Left ventricle myocardium inferior (tissue), 1 donor: ENCODE data around the gene PTPRG. TPM values are rescaled to one million over a fixed set of nuclear protein-coding genes. Genes with fewer than 3 reads are reported as not detected.

Experiments
- DNase-seq: peaks from one replicate; pipeline ENCODE4 v3.0.0-alpha.2; 2020
- H3K27ac ChIP-seq: fragments of 200-600 bp; replicated peaks from 2 replicates; pipeline ENCODE4 v1.8.0; 2021
- H3K27me3 ChIP-seq: fragments of 200-600 bp; 2 replicates; pipeline ENCODE4 v1.8.0; 2021; ENCODE audit warnings: low read depth
- H3K36me3 ChIP-seq: fragments of 200-600 bp; 2 replicates; pipeline ENCODE4 v1.8.0; 2021
- H3K4me1 ChIP-seq: fragments of 200-600 bp; 2 replicates; pipeline ENCODE4 v1.8.0; 2021
- H3K4me3 ChIP-seq: fragments of 200-600 bp; 2 replicates; pipeline ENCODE4 v1.8.0; 2021; ENCODE audit warnings: mild to moderate bottlenecking, moderate library complexity
- H3K9me3 ChIP-seq: fragments of 200-600 bp; replicated peaks from 2 replicates; pipeline ENCODE4 v1.8.0; 2021
- CTCF ChIP-seq: fragments of 200-600 bp; IDR thresholded peaks from 2 replicates; pipeline ENCODE4 v1.8.0; 2021; ENCODE audit warnings: antibody characterized with exemption, mild to moderate bottlenecking, borderline replicate concordance
- intact Hi-C: fragments of 100-400 bp; cut with micrococcal nuclease; formaldehyde crosslinking; loops from one replicate; pipeline ENCODE4 v1.11.0; 2022
- total RNA-seq: library from RNA; stranded (reverse); fragmentation: NEBNext Ultra II Directional; extraction: Animal tissue kit (Norgen Biotek cat#: 25700); gene quantifications from one replicate; pipeline ENCODE4 v1.2.1, GENCODE V29; 2021
- donor health status: DM: no; HTN: yes; CAD: no; lungs with severe emphysema.

The PTPRG gene
- total RNA-seq, 1 donor from 2014 or later, result 29.6 TPM

- H3K27ac ChIP-seq, result no peak overlapping the region
- intact Hi-C loops, result no loop called here
- no peaks in the 10 kb centered on the region for H3K9me3 ChIP-seq
- DNase-seq, result no peak
- no peaks in the 10 kb centered on the region for H3K36me3 ChIP-seq
- no peak for TF ChIP-seq CTCF
- H3K4me1 ChIP-seq, result peaks cover 37% of the 10 kb centered on the region
- no peaks in the 10 kb centered on the region for H3K27me3 ChIP-seq
- no peak overlapping the region for H3K4me3 ChIP-seq
These were observed 258.5 kb downstream of the PTPRG start for GRCh38 chr3:61819861-61820260.

- peaks cover 34% of the 10 kb centered on the region for H3K4me1 ChIP-seq
- no peak overlapping the region for H3K4me3 ChIP-seq
- no peaks in the 10 kb centered on the region for H3K36me3 ChIP-seq
- peak overlapping the region; percentile 67 for H3K27ac ChIP-seq
- no peak for DNase-seq
- no peaks in the 10 kb centered on the region for H3K27me3 ChIP-seq
- intact Hi-C loops, result no loop called here
- H3K9me3 ChIP-seq, result no peaks in the 10 kb centered on the region
- TF ChIP-seq CTCF, result no peak
These were observed 259.1 kb downstream of the PTPRG start for GRCh38 chr3:61820306-61820992.

GRCh38 chr3:61821823-61822251 lies 260.5 kb downstream of the PTPRG start:
- TF ChIP-seq CTCF, result no peak
- Histone ChIP-seq H3K27ac (peak overlapping the region; percentile 67), H3K4me3 (no peak overlapping the region), H3K4me1 (peaks cover 47% of the 10 kb centered on the region), H3K36me3 (no peaks in the 10 kb centered on the region), H3K9me3 (no peaks in the 10 kb centered on the region), H3K27me3 (no peaks in the 10 kb centered on the region)
- no peak for DNase-seq
- intact Hi-C loops, result no loop called here

GRCh38 chr3:61822588-61822987 lies 261.2 kb downstream of the PTPRG start:
- Histone ChIP-seq H3K4me1 (peaks cover 54% of the 10 kb centered on the region), H3K27me3 (no peaks in the 10 kb centered on the region), H3K4me3 (no peak overlapping the region), H3K36me3 (no peaks in the 10 kb centered on the region), H3K9me3 (no peaks in the 10 kb centered on the region), H3K27ac (peak overlapping the region; percentile 67)
- intact Hi-C loops, result no loop called here
- TF ChIP-seq CTCF, result no peak
- DNase-seq, result no peak

GRCh38 chr3:61824553-61825135 lies 263.3 kb downstream of the PTPRG start:
- H3K9me3 ChIP-seq, result no peaks in the 10 kb centered on the region
- no peak overlapping the region for H3K27ac ChIP-seq
- intact Hi-C loops, result no loop called here
- H3K4me1 ChIP-seq, result peaks cover 64% of the 10 kb centered on the region
- no peaks in the 10 kb centered on the region for H3K36me3 ChIP-seq
- TF ChIP-seq CTCF, result no peak
- H3K4me3 ChIP-seq, result no peak overlapping the region
- DNase-seq, result no peak
- H3K27me3 ChIP-seq, result no peaks in the 10 kb centered on the region
